Activated naive CD4-positive, alpha-beta T cell treated with anti-CD3 and anti-CD28 coated beads for 36 hours (primary cell): ENCODE results near the gene PLCG2. TPM values are rescaled to one million over a fixed set of nuclear protein-coding genes. Genes with fewer than 3 reads are reported as not detected.

Experiments
- total RNA-seq, 2 experiments: library from RNA; stranded (reverse); gene quantifications; one replicate each; pipeline ENCODE4 v1.2.3, GENCODE V29; 2021

PLCG2 gene
- total RNA-seq, 2 experiments from 2014 or later: 12.0 to 13.4 TPM

Other genes starting within 250 kb of the PLCG2 start
- 1 to 10 TPM; 4.2 to 6.5 TPM for gene SDR42E1, start 232.2 kb downstream of the PLCG2 start, total RNA-seq